ENCODE measurements around the gene HSPG2.
"Not testable (repeated sequence)": the region's sequence is repeated elsewhere in the genome, so short reads cannot be mapped to it uniquely, and the experiment has no call there.

HSPG2 gene

GRCh38 chr1:21821385-21822019, 115.6 kb downstream of the HSPG2 start:
- no peak for DNase-seq

GRCh38 chr1:21820597-21821232, 116.4 kb downstream of the HSPG2 start:
- DNase-seq, result no peak

- DNase-seq, result peak; percentile 10
Observed at GRCh38 chr1:21818656-21819055, 118.5 kb downstream of the HSPG2 start.

- DNase-seq, result peak; percentile 60
Observed at GRCh38 chr1:21816602-21817302, 120.4 kb downstream of the HSPG2 start.

- no peak for DNase-seq
Observed at GRCh38 chr1:21815724-21816321, 121.3 kb downstream of the HSPG2 start.

GRCh38 chr1:21814981-21815582, 122.0 kb downstream of the HSPG2 start:
- DNase-seq, result no peak

GRCh38 chr1:21814241-21814918, 122.7 kb downstream of the HSPG2 start:
- DNase-seq, result no peak

- no peak for DNase-seq
Observed at GRCh38 chr1:21813542-21813941, 123.6 kb downstream of the HSPG2 start.

GRCh38 chr1:21811875-21812305, 125.2 kb downstream of the HSPG2 start, which contains the start of gene LDLRAD2:
Gene LDLRAD2, plus strand, starts transcription at chr1:21812265. Its CDS starts 187 bp downstream, at chr1:21812452.
- no peak for DNase-seq

GRCh38 chr1:21804536-21804935, 132.6 kb downstream of the HSPG2 start:
- no peak for DNase-seq

- no peak for DNase-seq
Observed at GRCh38 chr1:21801100-21801499, 136.0 kb downstream of the HSPG2 start.

- no peak for DNase-seq
Observed at GRCh38 chr1:21799730-21800129, 137.4 kb downstream of the HSPG2 start.

- no peak for DNase-seq
Observed at GRCh38 chr1:21795075-21795474, 142.0 kb downstream of the HSPG2 start.

- no peak for DNase-seq
Observed at GRCh38 chr1:21794656-21795055, 142.5 kb downstream of the HSPG2 start.

GRCh38 chr1:21793104-21793503, 144.0 kb downstream of the HSPG2 start:
- DNase-seq, result no peak

- no peak for DNase-seq
Observed at GRCh38 chr1:21786640-21787039, 150.5 kb downstream of the HSPG2 start.

- not testable (repeated sequence) for DNase-seq
Observed at GRCh38 chr1:21785764-21786163, 151.3 kb downstream of the HSPG2 start.

- DNase-seq, result peak; percentile 51
Observed at GRCh38 chr1:21783679-21784603, 153.2 kb downstream of the HSPG2 start.

- DNase-seq, result peak; percentile 97
Observed at GRCh38 chr1:21782868-21783678, 154.0 kb downstream of the HSPG2 start, which contains the start of gene USP48. Gene USP48, minus strand, starts transcription at chr1:21783149. Its CDS starts 192 bp downstream, at chr1:21782957.

GRCh38 chr1:21782349-21782867, 154.7 kb downstream of the HSPG2 start:
- DNase-seq, result peak; percentile 55
